Measurements from ENCODE around the gene CALHM2.

The CALHM2 gene

DNA sequence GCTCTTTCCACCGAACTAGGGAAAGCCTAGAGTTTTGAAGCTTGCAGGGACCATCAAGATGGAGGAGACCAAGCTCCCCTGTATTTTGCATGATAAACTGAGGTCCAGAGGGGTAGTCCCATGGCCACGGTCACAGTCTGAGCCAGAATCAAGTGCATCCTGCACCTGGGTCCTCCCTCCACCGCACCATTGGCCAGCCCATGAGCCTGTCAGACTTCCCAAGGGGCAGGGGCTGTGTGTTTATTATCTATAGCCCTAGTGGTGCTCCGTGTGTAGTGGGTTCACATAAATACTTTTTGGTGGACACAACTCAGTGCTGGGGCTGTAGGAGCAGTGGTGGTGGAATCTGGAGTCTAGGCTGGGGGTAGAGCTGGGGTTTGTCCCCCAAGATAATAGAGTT, 23.3 kb upstream of the CALHM2 start:
- DNase-seq: no peak

DNA sequence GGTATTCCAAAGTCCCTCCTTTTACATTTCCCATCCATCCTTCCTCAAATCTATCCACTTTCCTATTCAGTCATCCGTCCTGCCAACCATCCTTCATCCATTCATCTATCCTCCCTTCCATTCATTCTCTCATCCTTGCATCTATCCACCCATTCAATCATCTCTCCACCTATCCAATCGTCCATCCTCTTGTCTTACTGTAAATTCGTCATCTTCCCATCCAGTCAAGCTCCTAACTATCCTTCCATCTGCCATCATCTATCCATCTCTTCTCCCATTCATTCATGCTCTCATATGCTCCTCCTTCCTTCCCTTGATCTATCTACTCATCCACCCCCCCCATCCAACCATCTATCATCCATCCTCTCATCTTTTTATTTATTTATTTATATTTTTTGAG, 21.9 kb upstream of the CALHM2 start:
- DNase-seq: no peak

DNA sequence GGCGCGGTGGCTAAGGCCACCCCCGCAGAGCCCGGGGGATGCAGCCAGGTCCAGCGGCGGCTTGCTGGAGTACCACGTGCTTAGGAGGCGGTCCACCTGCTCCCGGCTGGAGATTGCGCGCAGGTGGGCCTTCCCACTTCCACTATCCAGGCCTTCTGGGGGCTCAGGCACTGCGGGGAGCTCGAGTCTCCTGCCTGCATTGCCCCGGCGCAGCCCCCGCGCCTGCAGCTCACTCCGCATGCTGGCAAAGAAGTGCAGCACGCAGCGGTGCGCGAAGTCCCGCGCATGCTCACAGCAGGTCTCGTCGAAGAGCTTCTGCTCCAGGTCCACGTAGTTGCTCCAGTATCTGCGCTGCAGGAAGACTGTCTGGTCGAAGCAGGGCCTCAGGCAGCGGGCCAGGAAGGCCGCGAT, 21.1 kb upstream of the CALHM2 start:
- no peak for DNase-seq

DNA sequence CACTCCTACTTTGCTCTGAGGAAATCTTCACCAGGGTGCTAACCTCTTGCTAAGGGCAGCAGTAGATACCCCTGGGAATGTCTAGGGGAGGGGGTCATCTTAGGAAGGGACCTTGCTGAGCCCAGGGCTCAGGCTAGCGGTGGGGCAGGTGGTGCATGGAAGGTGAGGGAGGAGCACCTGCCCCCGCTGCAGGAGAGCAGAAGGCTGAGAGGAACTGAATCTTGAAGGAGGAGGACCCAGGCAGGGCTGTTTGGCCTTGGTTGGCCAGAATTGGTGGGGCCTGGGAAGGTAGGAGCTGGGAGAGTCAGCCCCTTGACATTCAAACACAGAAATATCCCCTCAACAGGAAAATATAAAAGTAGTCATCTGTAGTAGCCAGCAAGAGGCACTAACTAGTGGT, 19.8 kb upstream of the CALHM2 start:
- DNase-seq: no peak

DNA sequence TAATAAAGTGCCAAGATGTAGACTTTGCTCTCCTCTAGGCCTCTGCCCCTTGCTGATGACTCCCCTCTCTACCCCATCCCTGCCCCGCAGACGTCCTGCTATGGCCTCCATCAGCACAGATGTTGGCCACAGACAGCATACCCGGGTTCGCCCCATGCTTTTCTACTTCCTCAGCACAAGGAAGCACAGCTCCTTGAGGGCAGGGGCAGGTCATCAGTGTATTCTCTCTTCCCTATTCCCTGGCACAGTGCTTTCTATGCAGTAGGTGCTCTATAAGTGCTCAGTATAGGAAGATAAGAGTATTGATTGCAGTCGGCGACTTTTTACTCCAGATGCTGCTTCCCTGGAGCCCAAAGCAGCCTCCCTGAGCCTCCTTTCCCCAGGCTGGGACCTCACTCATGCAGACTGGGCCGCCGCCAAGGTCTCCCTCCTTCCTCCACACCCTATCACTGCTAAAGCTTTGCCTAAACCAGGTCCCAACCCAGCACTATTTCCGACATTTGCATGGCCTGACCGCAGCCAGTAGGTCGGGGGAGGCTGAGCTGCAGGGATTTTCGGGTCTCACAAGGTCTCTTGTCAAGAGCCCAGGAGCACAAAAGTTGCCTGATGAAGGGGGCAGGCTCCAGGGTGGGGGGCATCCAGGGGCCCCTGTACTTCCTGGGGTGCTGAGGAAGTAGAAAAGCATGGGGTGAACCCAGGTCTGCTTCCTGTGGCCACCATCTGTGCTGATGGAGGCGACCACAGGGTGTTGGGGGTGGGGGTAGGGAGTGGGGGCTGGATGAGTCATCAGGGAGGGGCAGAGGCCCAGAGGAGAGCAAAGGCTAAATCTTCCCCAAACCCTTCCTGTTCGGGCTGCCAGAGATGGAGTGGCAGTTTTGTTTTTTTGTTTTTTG, 18.8 kb upstream of the CALHM2 start:
- DNase-seq: peak; percentile 41

DNA sequence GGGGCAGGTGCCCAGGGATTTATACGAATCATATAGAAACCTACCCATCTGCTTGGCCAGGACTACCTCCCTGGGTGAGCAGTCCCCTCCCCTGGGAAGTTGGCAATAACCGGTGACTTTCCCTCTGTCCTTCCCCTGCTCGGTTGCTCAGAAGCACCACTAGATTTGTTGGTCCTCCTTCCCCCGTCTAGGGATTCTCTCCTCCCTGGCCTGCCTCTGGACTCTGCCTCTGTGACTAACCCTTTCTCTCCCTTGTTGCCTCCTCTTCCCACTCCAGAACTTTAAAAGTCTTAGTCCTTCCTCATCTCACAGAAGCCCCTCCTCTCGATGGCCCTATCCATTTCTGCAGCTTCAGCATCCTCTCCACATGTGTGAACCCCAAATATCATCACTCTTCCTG, 17.0 kb upstream of the CALHM2 start:
- DNase-seq: no peak

DNA sequence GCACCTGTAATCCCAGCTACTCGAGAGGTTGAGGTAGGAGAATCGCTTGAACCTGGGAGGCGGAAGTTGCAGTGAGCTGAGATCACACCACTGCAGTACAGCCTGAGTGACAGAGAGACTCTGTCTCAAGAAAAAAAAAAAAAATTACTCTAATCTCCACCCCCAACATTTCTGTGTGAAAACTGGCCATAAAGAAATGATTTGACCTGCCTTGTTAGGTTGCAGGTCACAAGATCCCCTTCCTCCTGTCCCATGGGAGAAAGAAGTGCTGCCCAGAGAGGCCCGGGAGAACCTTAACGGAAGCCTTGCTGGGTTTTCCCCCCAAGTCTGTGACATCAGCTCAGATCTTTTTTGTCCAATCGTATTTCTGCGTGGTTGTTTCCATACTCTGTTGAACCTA, 15.2 kb upstream of the CALHM2 start:
- no peak for DNase-seq

DNA sequence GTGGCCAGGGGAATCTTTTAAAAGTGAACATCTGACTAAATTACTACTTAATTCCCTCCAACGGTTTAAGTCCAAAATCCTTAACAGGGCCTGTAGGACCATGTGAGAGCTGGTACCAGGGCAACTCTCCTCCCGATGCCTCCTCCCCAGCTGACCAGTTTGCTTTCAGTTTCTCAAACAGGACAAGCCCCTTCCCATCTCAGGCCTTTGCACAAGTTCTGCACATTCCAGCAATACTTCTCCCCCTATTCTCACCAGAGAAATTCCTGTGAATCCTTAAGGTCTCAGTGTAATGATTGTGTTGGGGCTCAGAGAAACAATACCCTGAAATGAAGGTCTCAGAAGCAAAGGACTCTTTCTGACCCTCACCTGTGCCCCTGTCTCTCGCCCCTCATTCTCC, 14.6 kb upstream of the CALHM2 start:
- peak; percentile 40 for DNase-seq

DNA sequence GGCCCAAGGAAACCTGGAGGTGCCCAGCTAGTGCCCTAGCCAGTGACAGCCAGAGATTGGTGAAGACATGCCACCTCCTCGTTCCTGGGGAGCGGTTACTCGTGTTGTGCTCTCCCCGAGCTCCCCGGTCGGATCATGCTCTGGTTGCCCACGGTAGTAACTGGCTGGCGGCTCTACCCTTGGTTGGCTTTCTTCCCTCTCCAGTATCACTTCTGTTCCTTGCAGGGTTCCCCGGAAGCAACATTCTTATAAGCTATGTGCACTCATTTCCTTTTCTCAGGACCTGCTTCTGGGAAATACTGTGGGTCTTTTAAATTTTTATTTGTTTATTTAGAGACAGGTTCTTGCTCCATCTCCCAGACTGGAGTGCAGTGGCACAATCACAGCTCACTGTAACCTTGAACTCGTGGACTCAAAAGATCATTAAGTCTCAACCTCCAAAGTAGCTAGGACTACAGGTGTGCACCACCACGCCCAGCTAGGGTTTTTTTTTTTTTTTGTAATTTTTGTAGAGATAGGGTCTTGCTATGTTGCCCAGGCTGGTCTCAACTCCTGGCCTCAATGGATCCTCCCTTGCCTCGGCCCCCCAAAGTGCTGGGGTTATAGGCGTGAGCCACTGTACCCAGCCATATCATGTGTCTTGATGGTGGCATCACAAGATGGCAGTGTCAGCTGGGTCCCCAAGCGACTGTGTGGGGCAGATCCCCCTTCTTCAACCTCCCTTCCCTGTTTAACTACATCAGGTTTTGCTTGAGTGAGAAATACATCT, 13.4 kb upstream of the CALHM2 start:
- no peak for DNase-seq

DNA sequence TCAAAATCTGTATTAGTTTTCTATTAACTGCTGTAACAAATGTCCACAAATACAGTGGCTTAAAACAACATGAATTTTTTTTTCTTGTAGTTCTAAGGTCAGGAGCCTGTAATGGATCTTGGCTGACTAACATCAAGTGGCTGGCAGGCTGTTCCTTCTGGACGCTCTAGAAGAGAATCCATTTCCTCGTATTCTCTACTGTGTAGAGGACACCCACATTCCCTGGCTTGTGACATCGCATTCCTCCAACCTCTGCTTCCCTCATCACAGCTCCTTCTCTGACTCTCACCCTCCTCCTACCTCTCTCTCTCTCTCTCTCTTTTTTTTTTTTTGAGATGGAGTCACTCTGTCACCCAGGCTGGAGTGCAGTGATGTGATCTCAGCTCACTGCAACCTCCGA, 11.3 kb upstream of the CALHM2 start:
- DNase-seq: no peak

DNA sequence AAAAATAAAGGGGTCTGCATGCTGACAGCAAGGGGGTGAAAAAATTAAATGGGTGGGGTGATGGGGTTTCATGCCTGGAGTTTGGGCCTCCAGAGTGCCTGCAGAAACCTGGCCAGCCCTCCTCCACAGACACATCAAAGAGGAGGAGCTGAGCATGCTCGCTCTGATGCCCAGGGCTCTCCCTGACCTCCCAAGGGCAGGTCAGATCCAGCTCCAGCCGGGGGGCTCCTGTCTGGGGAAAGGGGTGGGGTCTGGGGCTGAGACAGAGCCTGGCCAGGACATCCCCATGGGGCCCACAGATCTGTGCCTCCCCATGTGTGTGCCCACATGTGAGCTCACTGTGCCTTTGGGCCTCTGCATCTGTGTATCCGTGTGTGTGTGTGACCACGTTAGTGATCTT, 7.4 kb upstream of the CALHM2 start:
- no peak for DNase-seq

DNA sequence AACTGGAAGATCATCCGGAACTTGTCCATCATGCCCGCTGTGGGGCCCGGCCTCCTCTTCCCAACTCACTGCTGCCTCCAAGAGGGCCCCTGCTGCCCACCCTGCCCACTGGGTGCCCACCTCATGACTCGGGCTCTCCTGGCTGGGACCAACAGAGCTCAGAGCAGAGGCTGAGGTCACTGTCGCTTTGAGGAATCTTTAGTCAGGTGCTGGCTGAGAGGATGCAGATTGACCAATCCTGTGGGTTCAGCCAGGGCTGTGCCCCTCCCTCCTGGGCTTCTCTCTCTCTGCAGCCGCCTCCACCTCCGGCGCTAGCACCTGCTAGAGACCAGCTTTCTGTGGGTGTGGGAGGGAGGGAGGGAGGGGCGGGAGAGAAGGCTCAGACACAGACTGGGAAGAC, 6.5 kb upstream of the CALHM2 start, which contains the start of gene CALHM1:
Gene CALHM1 (minus strand): TSS at position 181 of the 400 bp plus-strand sequence. CDS start 149 bp downstream, at position 32.
- DNase-seq: no peak

DNA sequence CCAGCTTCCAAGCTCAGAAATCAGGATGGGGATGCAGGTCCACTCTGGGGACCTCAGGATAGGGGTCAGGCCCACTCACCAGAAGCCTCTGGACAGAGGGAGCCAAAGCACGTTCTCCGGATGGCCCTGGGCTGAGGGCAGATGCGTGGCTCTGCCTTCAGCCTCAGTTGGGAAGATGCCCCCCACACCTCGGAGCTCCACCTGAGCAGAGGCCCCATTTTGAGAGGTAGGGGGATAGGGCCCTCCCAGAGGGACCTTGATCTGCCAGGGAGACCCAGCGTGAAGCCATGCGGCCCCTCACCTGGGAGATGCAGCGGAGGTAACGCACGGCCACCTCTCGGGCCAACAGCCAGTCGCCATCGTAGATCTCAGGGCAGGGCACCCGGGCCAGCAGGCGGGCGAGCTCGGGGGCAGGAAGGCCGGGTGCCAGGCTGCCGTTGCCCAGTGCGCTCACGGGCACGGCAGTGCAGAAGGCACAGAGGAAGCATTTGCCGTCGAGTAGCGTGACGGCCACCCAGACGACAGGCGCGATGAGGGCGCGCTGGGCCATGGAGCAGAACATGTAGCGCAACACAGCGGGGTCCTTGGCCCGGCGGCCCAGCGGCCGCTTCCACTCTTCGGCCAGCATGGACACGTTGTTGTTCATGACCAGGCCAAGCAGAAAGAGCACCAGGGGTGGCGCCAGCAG, 5.9 kb upstream of the CALHM2 start:
- DNase-seq: no peak

DNA sequence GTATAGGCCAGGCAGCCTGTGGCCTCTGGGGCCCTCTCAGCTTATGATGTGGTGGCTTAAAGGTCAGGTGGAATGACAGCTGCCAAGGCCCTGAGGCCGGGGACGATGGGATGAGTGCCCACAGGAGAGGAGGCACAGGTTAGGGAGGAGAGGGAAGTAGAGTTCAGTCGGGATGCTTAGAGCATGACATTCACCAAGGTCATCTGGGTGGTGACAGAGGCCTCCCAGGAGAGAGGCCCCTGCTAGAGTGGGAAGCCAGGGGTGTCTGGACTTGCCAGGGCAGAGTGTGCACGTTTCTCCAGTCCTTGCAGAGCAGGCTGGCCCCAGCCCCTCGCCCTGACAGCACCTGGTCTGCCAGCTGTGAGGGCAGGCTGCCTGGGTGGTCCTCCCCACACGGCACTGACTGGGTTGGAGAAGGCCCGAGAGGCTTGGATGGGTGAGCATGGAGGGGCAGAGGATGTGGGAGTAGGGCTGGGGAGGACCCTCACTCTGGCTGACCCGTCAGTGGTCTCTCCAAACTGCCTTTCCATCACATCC, 5.1 kb upstream of the CALHM2 start:
- no peak for DNase-seq

DNA sequence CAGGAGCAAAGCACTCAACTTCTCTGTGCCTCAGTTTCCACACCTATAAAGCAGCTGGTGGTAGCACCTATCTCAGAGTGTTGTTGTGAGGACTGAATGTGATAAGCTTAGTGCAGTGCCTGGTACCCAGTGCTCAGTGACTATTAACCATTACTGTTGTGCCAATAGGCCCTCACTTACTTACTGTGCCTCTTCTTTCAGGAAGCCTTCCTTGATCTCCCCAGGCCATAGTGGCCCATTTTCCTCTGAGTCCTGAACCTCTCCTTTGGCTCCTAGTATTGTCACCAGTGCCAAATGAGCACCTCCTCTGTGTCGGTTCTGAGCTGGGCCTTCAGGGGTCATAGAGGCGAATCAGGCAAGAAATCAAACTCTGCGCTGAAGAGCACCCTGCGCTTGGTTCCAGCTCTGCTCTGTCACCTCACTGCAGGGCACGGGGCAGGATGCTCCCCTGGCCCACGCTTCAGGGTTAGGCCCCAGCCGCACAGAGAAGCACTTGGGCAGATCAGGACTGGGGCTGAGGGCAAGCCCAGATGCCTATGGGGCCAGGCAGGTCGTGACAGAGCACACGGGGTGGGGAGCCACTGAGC, 4.0 kb upstream of the CALHM2 start:
- DNase-seq: no peak

DNA sequence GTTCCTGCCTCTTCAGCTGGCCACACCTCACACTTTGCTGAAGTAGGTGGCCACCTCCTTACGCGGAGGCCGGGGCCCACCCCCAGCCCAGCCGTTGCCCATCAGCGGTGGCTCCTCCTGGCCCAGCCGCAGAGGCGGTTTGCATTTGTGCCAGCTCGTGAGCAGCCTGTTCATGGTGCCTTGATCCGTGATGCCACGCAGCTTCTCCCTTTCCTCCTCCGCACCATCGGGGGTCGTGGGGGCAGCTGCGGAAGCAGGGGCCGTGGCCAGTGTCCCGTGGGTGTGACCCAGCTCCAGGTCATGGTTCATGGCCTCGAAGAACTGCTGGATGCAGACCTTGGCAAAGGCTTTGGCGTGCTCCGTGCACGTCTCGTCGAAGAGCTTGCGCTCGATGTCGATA, 3.1 kb upstream of the CALHM2 start:
- no peak for DNase-seq

DNA sequence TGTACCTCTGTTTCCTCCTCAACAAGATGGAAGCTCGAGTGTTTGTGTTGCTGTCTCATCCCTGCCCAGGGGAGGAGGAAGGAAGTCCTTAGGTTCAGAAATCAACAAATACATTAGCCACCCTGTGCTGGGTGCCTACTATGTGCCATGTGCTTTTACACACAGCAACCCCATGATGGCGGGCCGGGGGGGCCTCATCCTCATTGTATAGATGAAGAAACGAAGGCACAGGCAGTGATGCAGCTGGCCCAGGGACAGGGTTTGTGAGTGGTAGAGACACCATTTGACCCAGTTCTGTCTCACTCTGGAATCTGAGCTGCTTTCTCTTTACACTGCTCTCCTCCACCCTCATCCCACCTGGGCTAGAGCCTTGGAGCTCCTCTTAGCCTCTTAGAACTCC, 1.9 kb upstream of the CALHM2 start:
- no peak for DNase-seq

DNA sequence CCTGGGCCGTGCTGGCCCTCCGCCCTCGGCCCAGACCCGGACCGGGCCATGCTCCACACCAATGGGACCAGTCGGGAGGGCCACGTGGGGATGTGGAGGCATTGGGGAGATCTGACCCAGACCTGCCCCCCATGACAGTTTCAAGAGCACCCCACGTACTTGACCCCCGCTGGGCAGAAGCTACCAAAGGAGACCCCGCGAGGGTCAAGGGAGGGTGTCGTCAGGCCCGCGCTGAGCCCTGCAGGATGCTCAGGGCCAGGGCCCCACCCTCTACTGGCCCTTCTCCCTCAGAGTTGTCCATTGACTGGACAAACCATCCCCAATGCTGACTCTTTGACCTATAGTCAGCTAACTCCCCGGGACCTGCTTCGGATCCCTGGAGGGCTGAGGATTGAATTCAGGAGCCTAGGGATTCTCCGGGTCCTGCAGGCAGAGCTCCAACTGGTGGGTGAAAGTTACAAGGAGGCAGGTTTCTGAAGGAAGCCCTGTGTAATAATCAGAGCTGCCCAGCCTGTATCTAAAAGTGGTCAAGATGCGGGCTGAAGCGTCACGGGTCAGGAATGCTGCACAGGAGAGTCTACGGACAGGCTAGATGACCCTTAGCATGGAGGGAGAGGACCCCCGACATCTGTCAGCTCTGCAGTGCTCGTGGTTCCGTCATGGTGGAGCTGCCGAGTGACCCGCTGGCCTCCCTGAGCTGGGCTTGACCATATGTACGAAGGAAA, 498 bp upstream of the CALHM2 start:
- DNase-seq: no peak

DNA sequence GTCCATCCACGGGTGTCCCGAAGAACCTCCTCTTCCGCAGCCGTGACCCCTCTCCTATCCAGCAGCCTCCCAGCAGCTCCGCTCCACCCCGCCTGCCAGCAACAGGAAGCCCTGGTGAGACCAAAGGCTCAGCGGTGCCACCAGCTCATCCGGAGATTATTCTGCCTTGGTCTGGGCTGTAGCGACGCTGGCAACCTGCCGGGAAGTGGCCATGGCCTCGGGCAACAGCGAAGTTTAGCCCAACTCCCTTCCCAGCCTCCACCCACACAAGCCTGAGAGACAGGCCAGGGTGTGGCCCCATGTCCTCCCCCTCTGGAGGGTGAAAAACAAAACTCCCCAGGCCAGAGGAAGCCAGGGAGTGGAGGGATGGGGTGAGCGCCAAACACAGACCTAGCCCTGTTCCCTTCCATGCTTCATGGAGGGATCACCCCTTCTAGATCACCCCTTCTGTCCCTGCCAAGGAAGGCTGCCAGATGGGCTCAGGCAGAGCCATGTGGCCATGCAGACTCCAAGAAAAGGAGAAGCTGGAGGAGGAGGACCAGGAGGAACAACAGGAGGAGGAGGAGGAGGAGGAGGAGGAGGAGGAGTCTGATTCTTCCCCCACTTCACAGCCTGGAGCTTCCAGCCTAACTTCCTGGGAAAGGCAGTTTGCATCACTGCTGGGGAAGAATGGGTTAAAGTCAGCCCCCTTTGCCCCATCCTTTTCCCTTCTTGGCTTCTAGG, 918 bp downstream of the CALHM2 start:
- peak; percentile 26 for DNase-seq

DNA sequence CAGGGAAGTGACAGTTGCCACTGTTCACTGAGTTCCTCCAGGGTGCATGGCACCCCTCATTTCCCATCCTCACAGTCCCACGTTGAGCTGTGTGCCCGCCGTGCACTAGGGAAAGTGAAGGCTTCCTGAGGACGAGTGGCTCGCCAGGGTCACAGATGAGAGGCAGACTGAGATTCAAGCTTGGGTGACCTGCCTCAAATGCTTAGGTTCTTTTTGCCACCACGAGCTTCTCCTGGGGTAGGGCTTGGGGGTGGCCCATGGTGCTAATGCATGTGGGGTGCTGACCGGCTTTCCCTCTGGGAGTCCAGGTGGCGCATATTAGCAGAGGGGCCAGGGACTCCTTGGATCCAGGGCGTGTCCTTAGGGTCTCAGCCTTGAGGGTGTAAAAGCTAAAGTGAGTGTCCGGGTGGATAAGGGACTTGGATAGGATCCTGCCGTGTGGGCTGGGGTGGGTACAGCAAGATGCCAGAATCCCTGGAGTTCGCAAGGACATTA, 1.9 kb downstream of the CALHM2 start:
- no peak for DNase-seq
